Heart right ventricle (tissue), 16 donors: Measurements from ENCODE around the gene TPBGL. TPM values are rescaled to one million over a fixed set of nuclear protein-coding genes. Genes with fewer than 3 reads are reported as not detected.

Source experiments
- ATAC-seq, 8 donors: fragments of 200-7000 bp; cut with Tn5 transposase; one replicate each; pipeline ENCODE4 v1.9.1; 2020; ENCODE audit warnings: mild to moderate bottlenecking in 8 of 8, moderate library complexity in 8 of 8, moderate number of reproducible peaks in 1 of 8
- DNase-seq, 2 donors: peaks; one replicate each; pipeline ENCODE4 v3.0.0-alpha.2; 2020
- H3K27ac ChIP-seq, 10 donors: fragments of 200-600 bp; sonication (generic) in 2 of 10; one replicate each; pipeline versions ENCODE4 v1.5.0 to v1.8.0; 2020 to 2022; ENCODE audit warnings: mild to moderate bottlenecking in 3 of 10
- H3K27me3 ChIP-seq, 7 donors: fragments of 200-600 bp; one replicate each; pipeline ENCODE4 v1.8.0; 2021 to 2022; ENCODE audit warnings: mild to moderate bottlenecking in 2 of 7
- H3K36me3 ChIP-seq, 9 donors: fragments of 200-600 bp; sonication (generic) in 1 of 9; one replicate each; pipeline versions ENCODE4 v1.5.0 to v1.8.0; 2020 to 2022; ENCODE audit warnings: mild to moderate bottlenecking in 2 of 9
- H3K4me1 ChIP-seq, 9 donors: fragments of 200-600 bp; sonication (generic) in 1 of 9; one replicate each; pipeline versions ENCODE4 v1.5.0 to v1.8.0; 2020 to 2022; ENCODE audit warnings: mild to moderate bottlenecking in 4 of 9
- H3K4me3 ChIP-seq, 10 donors: fragments of 200-600 bp; sonication (generic) in 2 of 10; one replicate each; pipeline versions ENCODE4 v1.5.0 to v1.8.0; 2020 to 2022; ENCODE audit warnings: mild to moderate bottlenecking in 7 of 10, moderate library complexity in 2 of 10
- H3K9me3 ChIP-seq, 11 donors: fragments of 200-600 bp in 10 of 11; sonication (generic) in 2 of 11; one replicate each; pipeline versions ENCODE4 v1.5.0 to v1.8.0; 2013 to 2022; ENCODE audit warnings: mild to moderate bottlenecking in 2 of 11, control low read depth in 1 of 11, moderate library complexity in 1 of 11
- CTCF ChIP-seq, 9 donors: fragments of 200-600 bp; sonication (generic) in 2 of 9; IDR thresholded peaks; one replicate each; pipeline versions ENCODE4 v1.5.0 to v1.8.0; 2021 to 2022; ENCODE audit warnings: antibody characterized with exemption in 9 of 9, mild to moderate bottlenecking in 5 of 9, moderate library complexity in 1 of 9
- WGBS, 2 donors: extraction: QIAGEN DNeasy Blood & Tissue Kit; methylation state at CpG; one replicate each; pipeline ENCODE4 v1.1.7; 2013; ENCODE audit warnings: inconsistent platforms in 1 of 2; 5-methylcytosine and 5-hydroxymethylcytosine counted together
- intact Hi-C, 10 donors: fragments of 100-400 bp; cut with DNase I; formaldehyde crosslinking; loops; one replicate each; pipeline versions ENCODE4 v1.11.1 to v1.14.2; 2022
- long read RNA-seq, 3 donors: library from polyadenylated mRNA; unstranded; transcript quantifications; one replicate each; pipeline ENCODE4 v2.0.0, GENCODE V29; 2020 to 2021
- polyA plus RNA-seq, 2 donors: library from polyadenylated mRNA; stranded (reverse); fragments of 200-250 nt; gene quantifications; one replicate each; pipeline ENCODE4 v1.2.3, GENCODE V29; 2013
- total RNA-seq, 10 donors: library from RNA; stranded (reverse); fragmentation: NEBNext Ultra II Directional in 3 of 10; extraction: Animal tissue kit (Norgen Biotek cat#: 25700) in 3 of 10; gene quantifications; one replicate each; pipeline versions ENCODE4 v1.2.1 to v1.2.4, GENCODE V29; 2021 to 2023
- donor health status: Arrhythmogenic right ventricular cardiomyopathy.
- donor health status: ischemic (EF 13 %, LVEDD 7.1; RV severe dilation, severe dysfunction).
- donor health status: healthy with polysubstance abuse.
- donor health status: DM: no; HTN: yes; CAD: no.
- donor health status: DM: no; HTN: no; CAD: no.
- donor health status: ischemic (EF 25% LVEDD 6.9; RV normal size, moderate dysfunction).
- donor health status: ischemic (EF 25% LVEDD 5.7; RV mildly dilated, moderate dysfunction).
- donor health status: healthy.
- donor health status: DM: yes; HTN: yes; CAD: no.
- donor health status: Ischemic cardiomyopathy.
- donor health status: ischemic (EF 35%, LVEDD 5.7; RV mildly dilated, moderate dysfunction).
- donor health status: nonischemic (EF 11% LVEDD 7.7; RV severe dilation, severe dysfunction).
- donor health status: DM: yes; HTN: yes; CAD: no.
- donor health status: PGD.
- donor health status: ischemic (EF 29% LVEDD 5.4; RV normal size, mild dysfunction).
- donor health status: nonischemic (EF 23%, LVEDD 6.1; RV moderate dilation, normal function).

Gene TPBGL, protein sequence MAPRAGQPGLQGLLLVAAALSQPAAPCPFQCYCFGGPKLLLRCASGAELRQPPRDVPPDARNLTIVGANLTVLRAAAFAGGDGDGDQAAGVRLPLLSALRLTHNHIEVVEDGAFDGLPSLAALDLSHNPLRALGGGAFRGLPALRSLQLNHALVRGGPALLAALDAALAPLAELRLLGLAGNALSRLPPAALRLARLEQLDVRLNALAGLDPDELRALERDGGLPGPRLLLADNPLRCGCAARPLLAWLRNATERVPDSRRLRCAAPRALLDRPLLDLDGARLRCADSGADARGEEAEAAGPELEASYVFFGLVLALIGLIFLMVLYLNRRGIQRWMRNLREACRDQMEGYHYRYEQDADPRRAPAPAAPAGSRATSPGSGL
- under 1 TPM in 5 of 10 donors, not detected in 5; 0.09 to 0.37 (median 0.17) TPM for total RNA-seq
- polyA plus RNA-seq, result under 1 TPM; 0.07 to 0.16 TPM
- long read RNA-seq, donor 1, result 0 reads
- long read RNA-seq, donor 2, result 0 reads
- long read RNA-seq, donor 3, result 0 reads

- Histone ChIP-seq H3K36me3 (no peaks in the 10 kb centered on the region), H3K9me3 (no peaks in the 10 kb centered on the region), H3K27me3 (peaks cover 10 to 83% (median 63%) of the 10 kb centered on the region in 7 donors), H3K4me1 (peaks cover 0 to 13% (median 8%) of the 10 kb centered on the region in 9 donors), H3K27ac (no peak within 1 kb of the TSS), H3K4me3 (peak within 1 kb of the TSS in 9 of 10 donors; percentile 33 to 52 (median 45))
- intact Hi-C loops, result loop anchor here in 6 of 10 donors (2.0 to 10.0 kb wide), 6 partner anchors 33 to 316 kb away; no protein-coding TSS in a partner anchor
- DNase-seq (peak in 1 of 2 donors; percentile 28), ATAC-seq (peak in 3 of 8 donors; percentile 27 to 40 (median 35))
- 2% methylated on average over 43 to 58 of the region's 58 CpGs for WGBS, 2 donors
- TF ChIP-seq CTCF (IDR thresholded peaks at IDR 0.05), result no peak
These were observed at the start of gene TPBGL for GRCh38 chr11:75240311-75241035. Gene TPBGL (plus strand): TSS chr11:75240774. CDS start chr11:75241050, 276 bp downstream.

- intact Hi-C loops, result no loop called here
- no peak for TF ChIP-seq CTCF (IDR thresholded peaks at IDR 0.05)
- H3K9me3 ChIP-seq, result no peaks in the 10 kb centered on the region
- no peaks in the 10 kb centered on the region for H3K27me3 ChIP-seq
- WGBS, 2 donors, result 53 to 62% methylated on average over 3 of the region's 3 CpGs
- H3K36me3 ChIP-seq, result peaks cover 0 to 77% (median 0%) of the 10 kb centered on the region in 9 donors
- ATAC-seq, result peak in 6 of 8 donors; percentile 11 to 39 (median 22)
- peak overlapping the region in 2 of 10 donors; percentile 19 to 47 for H3K27ac ChIP-seq
- no peak for DNase-seq
- no peak overlapping the region for H3K4me3 ChIP-seq
- peaks cover 5 to 78% (median 49%) of the 10 kb centered on the region in 9 donors for H3K4me1 ChIP-seq
These were observed 49.2 kb upstream of the TPBGL start for GRCh38 chr11:75191330-75191717.

DNA sequence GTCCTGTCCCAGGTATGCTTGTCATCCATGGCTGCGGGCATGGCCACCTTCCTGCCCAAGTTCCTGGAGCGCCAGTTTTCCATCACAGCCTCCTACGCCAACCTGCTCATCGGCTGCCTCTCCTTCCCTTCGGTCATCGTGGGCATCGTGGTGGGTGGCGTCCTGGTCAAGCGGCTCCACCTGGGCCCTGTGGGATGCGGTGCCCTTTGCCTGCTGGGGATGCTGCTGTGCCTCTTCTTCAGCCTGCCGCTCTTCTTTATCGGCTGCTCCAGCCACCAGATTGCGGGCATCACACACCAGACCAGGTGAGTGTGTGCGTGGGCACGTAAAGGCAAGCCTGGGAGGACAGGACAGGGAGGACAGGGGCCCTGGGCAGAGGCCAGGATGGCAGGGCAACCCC is 47.3 kb upstream of the TPBGL start:
- DNase-seq, result no peak
- no peak for TF ChIP-seq CTCF (IDR thresholded peaks at IDR 0.05)
- peak overlapping the region in 6 of 10 donors; percentile 25 to 60 (median 44) for H3K27ac ChIP-seq
- no peak overlapping the region for H3K4me3 ChIP-seq
- intact Hi-C loops, result no loop called here
- H3K4me1 ChIP-seq, result peaks cover 5 to 80% (median 55%) of the 10 kb centered on the region in 9 donors
- peaks cover 0 to 78% (median 0%) of the 10 kb centered on the region in 9 donors for H3K36me3 ChIP-seq
- WGBS, 2 donors, result 96 to 97% methylated on average over 15 of the region's 15 CpGs
- H3K9me3 ChIP-seq, result no peaks in the 10 kb centered on the region
- no peak for ATAC-seq
- H3K27me3 ChIP-seq, result no peaks in the 10 kb centered on the region

GRCh38 chr11:75193711-75194110 is 46.9 kb upstream of the TPBGL start:
- peaks cover 0 to 79% (median 0%) of the 10 kb centered on the region in 9 donors for H3K36me3 ChIP-seq
- intact Hi-C loops, result no loop called here
- TF ChIP-seq CTCF (IDR thresholded peaks at IDR 0.05), result no peak
- H3K27ac ChIP-seq, result peak overlapping the region in 6 of 10 donors; percentile 36 to 60 (median 44)
- ATAC-seq (no peak), DNase-seq (no peak)
- no peak overlapping the region for H3K4me3 ChIP-seq
- H3K9me3 ChIP-seq, result no peaks in the 10 kb centered on the region
- no peaks in the 10 kb centered on the region for H3K27me3 ChIP-seq
- H3K4me1 ChIP-seq, result peaks cover 5 to 76% (median 55%) of the 10 kb centered on the region in 9 donors
- WGBS, 2 donors, result 60 to 66% methylated on average over 2 of the region's 2 CpGs
